T47D (cell line): ENCODE measurements around the gene CTSA.

Experiments used
- DNase-seq, 2 experiments: peaks; one replicate each; pipeline versions ENCODE4 v3.0.0 to v3.0.0-alpha.2; 2011 to 2012; ENCODE audit warnings: low read depth in 1 of 2, low spot score in 1 of 2
- JUND ChIP-seq: IDR thresholded peaks from 2 replicates; pipeline ENCODE4 v1.6.1; 2012; ENCODE audit warnings: low read depth
- in situ Hi-C: cut with HindIII; loops from 2 replicates; pipeline ENCODE4 v1.10.0; 2016; ENCODE audit warnings: low sequenced_read_pairs, low pct_unique_long_range_greater_than_20kb

CTSA gene

DNA sequence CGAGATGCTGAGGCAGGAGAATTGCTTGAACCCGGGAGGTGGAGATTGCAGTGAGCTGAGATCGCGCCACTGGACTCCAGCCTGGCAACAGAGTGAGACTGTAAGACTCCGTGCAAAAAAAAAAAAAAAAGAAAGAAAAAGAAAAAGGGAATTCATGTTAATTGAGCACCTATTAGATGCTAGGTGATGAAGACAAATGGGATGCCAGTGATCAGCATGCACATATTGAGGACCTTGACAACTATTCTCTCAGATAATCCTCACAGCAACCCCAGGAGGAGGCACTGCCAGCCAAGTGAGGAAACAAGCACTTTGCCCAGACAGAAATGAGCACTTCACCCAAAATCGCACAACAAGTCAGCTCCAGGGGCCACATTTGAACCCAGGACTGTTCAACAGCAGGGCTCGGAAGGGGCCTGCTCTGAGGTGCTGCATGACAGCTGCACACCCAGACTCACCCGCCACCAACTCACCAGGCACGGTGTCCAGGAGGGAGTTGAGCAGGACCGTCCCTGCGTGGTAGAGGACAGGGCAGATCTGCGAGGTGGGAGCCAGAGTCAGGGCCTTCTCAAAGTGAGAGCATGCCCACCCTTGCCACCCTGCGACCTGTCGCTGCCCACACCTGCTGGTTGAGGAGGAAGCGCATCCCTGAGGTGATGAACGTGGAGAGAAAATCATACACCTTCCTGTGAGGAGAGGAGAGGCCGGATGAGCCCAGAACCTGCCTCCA is 16.2 kb downstream of the CTSA start:
- TF ChIP-seq JUND, result no peak
- in situ Hi-C loops, result no loop called here
- DNase-seq, result no peak

DNA sequence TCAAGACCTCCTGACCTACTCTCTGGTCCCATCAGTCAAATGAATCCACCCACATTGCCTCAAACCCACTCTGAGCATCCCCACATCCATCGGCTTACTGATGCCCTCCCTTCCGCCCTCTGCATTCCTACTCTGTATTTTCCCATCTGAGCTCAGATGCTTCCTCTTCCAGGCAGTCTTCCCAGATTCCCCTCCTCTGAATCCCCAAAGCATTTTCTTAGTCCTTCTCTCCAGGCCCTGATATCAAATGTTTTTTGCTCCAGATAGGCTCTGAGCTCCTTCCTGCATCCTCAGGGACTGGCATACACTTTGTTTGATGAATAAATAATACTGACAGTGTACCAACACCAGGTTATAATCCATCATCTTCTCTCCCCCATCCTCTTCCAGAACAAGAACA is 16.9 kb downstream of the CTSA start:
- DNase-seq, result no peak
- in situ Hi-C loops, result no loop called here
- TF ChIP-seq JUND, result no peak

DNA sequence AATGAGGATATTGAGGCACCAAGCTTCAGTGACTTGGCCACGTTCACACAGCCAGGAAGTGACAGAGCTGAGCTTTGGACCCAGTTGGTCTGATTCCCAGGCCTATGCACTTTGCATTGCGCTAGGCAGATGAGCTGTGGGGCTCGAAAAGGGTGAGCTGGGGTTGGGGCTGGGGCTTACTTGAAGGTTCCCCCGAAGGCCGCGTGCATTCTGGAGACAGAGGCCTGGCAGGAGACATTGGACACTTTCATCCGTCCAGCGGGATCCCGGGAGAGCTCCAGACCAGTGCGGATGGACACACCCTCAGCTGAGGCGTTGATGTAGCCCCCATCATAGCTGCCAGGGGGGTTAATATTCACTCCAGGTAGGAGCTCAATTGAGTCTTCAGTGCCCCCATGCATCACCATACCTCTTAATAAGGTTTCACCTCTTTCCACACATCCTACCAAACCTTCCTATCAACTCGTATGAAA is 18.2 kb downstream of the CTSA start:
- no peak for TF ChIP-seq JUND
- DNase-seq, result no peak
- in situ Hi-C loops, result no loop called here

DNA sequence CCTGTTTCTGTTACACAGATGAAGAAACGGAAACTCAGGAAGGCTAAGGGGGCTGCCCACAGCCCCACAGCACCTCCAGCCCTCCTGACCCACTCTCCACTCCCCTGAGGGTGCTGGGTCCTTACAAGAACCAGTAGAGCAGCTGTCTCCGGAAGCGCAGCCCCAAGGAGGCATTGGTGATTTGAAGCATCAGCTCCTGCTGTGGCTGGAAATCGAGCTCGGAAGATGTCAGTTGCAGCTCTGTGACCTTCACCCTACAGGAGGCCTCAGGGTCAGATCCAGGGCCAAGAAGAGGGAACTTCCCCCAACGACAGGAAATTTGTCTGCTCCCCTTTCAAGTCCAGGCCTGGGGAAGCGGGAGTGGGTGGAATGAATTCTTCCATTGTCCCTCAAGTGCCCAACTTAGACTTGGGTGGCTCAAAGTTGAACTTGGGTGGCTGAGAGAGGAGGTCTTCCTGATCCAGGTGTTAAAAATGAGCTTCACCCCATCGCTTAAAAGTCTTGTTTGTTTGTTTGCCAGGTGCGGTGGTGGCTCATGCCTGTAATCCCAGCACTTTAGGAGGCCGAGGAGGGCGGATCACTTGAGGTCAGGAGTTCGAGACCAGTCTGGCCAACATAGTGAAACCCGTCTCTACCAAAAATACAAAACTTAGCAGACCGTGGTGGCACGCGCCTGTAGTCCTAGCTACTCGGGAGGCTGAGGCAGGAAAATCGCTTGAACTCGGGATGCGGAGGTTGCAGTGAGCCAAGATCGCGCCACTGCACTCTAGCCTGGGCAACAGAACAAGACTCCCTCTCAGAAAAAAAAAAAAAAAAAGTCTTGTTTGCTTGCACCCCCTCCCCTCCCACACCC is 18.9 kb downstream of the CTSA start:
- no peak for TF ChIP-seq JUND
- in situ Hi-C loops, result no loop called here
- no peak for DNase-seq

DNA sequence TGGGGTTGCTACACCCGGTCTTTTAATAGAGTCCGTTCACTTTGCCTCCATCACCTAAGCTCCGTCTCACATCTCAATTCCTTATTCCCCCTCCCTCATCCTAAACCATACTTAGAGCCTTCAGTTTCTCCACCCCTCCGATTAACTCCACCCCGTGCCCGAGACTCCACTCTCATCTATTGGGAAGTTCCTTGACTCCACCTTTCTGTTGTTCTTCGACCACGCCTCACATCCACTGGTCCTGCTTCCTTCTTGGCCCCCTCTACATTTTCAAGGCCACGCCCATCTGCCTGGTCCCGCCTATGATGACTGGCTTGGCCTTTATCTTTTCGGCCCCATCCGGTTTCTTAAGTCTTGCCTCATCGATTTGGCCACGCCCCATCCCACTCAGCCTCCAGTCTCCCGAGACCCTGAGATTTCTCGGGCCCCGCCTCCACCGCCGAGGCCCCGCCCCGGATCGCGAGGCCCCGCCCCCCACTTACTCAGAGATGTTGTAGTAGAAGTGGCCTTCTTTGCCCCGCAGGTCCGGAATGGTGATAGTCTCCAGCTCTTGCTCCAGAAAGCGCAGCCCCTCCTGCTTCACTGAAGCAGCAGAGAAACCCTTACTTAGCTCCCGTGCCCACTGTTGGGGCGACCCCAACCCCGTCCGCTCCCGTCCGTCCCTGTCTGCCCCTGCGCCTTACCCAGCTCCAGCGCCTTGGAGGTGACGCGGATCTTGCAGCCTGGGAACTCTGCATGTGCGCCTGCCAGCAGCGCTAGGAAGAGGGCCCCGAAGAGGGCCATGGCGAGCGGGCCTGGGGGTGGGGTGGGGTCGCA is 19.7 kb downstream of the CTSA start:
- peak; percentile 78 to 100 for DNase-seq
- in situ Hi-C loops, result no loop called here
- TF ChIP-seq JUND, result no peak

DNA sequence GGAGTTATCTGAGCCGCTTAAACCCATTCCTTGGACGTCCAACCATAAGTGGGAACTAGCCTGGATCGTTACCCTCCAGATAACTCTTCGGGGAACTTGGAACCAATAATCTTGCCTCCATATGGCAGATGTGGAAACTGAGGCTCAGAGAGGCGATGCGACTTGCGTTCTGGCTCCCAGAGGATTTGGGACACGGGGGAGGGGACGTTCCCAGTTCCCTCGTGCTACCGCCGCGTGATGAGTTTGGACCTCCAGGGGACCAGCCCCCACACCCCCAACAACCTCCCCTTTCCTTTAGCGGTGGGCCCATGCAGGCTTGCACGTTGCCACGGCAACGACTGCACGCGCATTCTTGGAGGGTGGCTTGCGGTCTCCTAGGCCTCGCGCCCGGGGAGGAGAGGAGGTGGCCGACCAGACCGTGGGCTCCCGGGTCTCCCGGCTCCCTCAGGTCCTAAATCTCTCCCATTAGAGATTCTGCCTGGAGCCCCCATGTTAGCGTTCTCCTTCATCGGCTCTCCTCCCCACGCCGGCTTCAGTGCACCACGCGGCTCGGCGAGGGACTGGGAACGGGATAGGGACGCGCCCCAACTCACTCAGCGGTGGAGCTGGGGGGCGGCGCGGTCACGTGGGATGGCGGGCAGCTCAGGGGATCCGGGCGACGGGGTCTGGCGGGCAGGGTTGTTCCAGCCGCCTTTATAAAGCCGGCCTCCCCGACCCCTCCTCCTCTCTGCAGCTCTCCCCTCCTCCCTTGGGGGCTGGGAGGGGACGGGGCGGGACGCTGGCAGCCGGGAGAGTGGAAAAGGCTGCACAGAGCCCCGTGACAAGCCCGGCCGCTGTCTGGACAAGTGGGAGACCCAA is 20.6 kb downstream of the CTSA start, which contains the start of gene PLTP:
PLTP (minus strand) TSS at position 670 of the 858 bp plus-strand sequence. CDS start 703 bp downstream, outside the sequence.
- DNase-seq, result no peak
- no peak for TF ChIP-seq JUND

DNA sequence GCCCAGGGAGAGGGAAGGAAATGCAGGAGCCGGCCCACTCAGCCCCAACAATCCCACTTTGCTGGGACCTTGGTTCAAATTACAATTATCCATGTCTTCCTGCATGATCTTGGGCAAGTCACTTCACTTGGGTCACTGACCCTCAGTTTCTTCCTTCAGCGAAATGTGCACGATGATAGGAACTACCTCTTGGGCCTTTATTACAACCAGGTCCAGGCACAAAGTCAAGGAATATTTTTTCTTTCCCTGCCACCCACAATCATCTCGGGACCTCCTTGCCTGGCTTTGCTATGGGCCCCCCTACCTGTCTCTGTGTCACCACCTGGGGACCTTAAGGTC is 21.2 kb downstream of the CTSA start:
- in situ Hi-C loops, result no loop called here
- no peak for DNase-seq
- no peak for TF ChIP-seq JUND

More for the DNA sequence above, 20.6 kb downstream of the CTSA start, which contains the start of gene PLTP:
- in situ Hi-C loops, result no loop called here

DNA sequence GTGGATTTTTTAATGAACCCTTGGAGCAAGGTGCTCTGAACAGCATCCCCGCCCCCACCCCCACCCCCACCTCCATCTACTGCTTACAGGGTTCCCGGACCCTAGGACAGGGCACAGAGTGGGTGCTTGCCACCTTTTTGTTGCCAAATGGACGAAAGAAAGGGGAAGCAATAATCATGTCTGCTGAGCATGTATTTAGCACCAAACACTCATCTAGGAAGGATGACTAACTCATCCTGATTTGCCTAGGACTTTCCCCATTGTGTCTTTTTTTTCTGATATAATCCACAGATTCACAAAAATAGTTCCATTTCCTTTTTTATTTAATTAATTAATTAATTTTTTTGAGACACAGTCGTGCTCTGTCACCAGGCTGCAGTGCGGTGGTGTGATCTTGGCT is 22.0 kb downstream of the CTSA start:
- TF ChIP-seq JUND, result no peak
- DNase-seq, result no peak
- in situ Hi-C loops, result no loop called here

DNA sequence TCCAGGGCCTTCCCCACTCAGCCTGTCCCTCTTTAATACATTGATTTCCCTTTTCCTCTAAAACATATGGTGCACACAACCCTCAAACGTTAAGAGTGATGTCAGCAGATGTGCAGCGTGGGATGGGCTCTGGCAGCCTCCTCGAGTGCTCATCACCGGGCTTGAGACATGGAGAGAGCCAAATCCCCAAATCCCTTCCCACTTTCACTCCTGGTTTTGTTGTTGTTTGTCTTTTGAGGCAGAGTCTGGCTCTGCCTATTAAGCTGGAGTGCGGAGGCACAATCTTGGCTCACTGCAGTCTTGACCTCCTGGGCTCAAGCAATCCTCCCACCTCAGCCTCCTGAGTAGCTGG is 26.6 kb downstream of the CTSA start:
- no peak for TF ChIP-seq JUND
- no peak for DNase-seq
- in situ Hi-C loops, result no loop called here

DNA sequence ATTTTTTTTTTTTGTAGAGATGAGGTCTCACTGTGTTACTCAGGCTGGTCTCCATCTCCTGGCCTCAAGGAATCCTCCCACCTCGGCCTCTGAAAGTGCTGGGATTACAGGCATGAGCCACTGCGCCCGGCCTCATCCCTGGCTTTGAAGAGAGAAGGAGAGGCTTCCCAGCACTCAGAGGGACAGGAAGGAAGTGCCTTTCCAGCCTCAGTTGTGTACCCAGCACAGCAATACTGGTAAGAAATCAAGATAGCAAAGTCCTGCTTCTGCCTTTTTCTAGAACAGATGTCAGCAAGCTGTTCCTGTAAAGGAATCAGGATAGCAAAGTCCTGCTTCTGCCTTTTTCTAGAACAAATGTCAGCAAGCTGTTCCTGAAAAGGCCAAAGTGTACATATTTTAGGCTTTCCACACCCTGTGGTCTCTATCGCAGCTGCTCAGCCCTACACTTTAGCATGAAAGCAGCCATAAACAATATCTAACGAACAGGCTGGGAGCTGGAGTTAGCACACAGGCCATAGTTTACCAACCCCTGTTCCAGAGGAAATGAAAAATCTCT is 27.1 kb downstream of the CTSA start:
- TF ChIP-seq JUND, result no peak
- in situ Hi-C loops, result no loop called here
- DNase-seq, result no peak

DNA sequence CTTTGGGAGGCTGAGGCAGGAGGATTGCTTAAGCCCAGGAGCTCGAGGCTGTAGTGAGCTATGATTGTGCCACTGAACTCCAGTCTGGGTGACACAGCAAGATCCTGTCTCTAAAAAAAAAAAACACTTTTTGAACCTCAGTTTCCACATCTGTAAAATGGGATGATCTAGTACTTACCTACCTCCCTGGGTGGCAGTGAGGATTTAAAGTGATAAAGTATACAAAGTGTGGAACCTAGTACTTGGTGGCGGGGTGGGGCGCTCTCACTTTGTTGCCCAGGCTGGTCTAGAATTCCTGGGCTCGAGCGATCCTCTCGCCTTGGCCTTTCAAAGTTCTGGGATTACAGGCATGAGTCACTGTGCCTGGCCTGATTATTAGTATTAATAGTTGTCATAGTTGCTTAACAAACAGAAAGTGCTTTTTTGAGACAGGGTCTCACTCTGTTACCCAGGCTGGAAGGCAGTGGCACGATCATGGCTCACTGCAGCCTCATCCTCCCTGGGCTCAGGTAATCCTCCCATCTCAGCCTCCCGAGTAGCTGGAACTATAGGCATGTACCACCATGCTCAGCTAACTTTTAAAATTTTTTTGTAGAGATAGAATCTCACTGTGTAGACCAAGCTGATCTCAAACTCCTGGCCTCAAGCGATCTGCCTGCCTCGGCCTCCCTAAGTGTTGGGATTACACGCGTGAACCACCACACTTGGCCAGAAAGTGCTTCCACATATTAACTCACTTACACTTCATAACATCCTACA is 27.8 kb downstream of the CTSA start:
- no peak for TF ChIP-seq JUND
- DNase-seq, result no peak
- in situ Hi-C loops, result no loop called here
